Articular chondrocyte of knee joint (primary cell): ENCODE data around the gene KLHL15. TPM values are rescaled to one million over a fixed set of nuclear protein-coding genes. Genes with fewer than 3 reads are reported as not detected.

Experiments
- total RNA-seq: library from RNA; depleted of rRNA; stranded (reverse); fragments of >200 nt; gene quantifications from 2 replicates; pipeline ENCODE4 v1.2.3, GENCODE V29; 2012

Gene KLHL15
- total RNA-seq: 15.3 and 19.7 TPM in 2 replicates

GRCh38 chrX:24027086-24027485, at the start of gene KLHL15:
Gene KLHL15, minus strand, starts transcription at chrX:24027186. Its CDS starts 20,493 bp downstream, at chrX:24006693.

GRCh38 chrX:24054182-24055042, 27.4 kb upstream of the KLHL15 start, which contains the start of gene EIF2S3:
Gene EIF2S3, plus strand, starts transcription at chrX:24054956. Its CDS starts 13 bp downstream, at chrX:24054969.

Other genes with a start within 250 kb of the KLHL15 start
- 194 and 517 TPM in 2 replicates for gene SAT1, start 244.0 kb downstream of the KLHL15 start, total RNA-seq
- gene APOO, start 119.2 kb downstream of the KLHL15 start, total RNA-seq: 6.3 and 8.8 TPM in 2 replicates
- 0.11 TPM in 1 of 2 replicates, not detected in the other for gene CXorf58, start 119.2 kb downstream of the KLHL15 start, total RNA-seq
- 364 and 431 TPM in 2 replicates for gene EIF2S3, start 27.8 kb upstream of the KLHL15 start, total RNA-seq
- 62.5 and 111 TPM in 2 replicates for gene ZFX, start 122.5 kb upstream of the KLHL15 start, total RNA-seq